ENCODE results near the gene DMRT1. TPM values are rescaled to one million over a fixed set of nuclear protein-coding genes. Genes with fewer than 3 reads are reported as not detected.

The DMRT1 gene
- total RNA-seq, 1 experiment from 2014 or later: not detected

- intact Hi-C loops (cut with micrococcal nuclease; ENCODE audit: unreplicated experiment) (no loop called here), in situ Hi-C loops (cut with HindIII; ENCODE audit: low pct_unique_long_range_greater_than_20kb, low sequenced_read_pairs) (no loop called here)
- H3K4me1 ChIP-seq (ENCODE audit: control insufficient read depth, insufficient read depth, low read length): no peaks in the 10 kb centered on the region
- no peaks in the 10 kb centered on the region for H3K9me3 ChIP-seq (ENCODE audit: control insufficient read depth, insufficient read depth, low read depth, low read length)
- no peaks in the 10 kb centered on the region for H3K27me3 ChIP-seq (ENCODE audit: control insufficient read depth, insufficient read depth, low read length)
- DNase-seq (ENCODE audit: low read depth, low spot score) (no peak), ATAC-seq (no peak)
- no peaks in the 10 kb centered on the region for H3K36me3 ChIP-seq (ENCODE audit: control insufficient read depth, insufficient read depth, low read length)
- H3K27ac ChIP-seq (ENCODE audit: low read length): no peak overlapping the region
- BruUV-seq (replicated peaks): no TSS peak
- CTCF ChIA-PET: no interaction called here
- POLR2A ChIA-PET: no interaction called here
- TF ChIP-seq POLR2AphosphoS5 (IDR thresholded peaks at IDR 0.05; ENCODE audit: low read depth, low read length) (no peak), SIN3A (IDR thresholded peaks at IDR 0.05; ENCODE audit: borderline replicate concordance, insufficient read depth, low read depth, low read length) (no peak), REST (IDR thresholded peaks at IDR 0.05; ENCODE audit: insufficient read depth in 1 of 2, low read depth in 2 of 2, low read length in 1 of 2) (no peak), TCF7L2 (IDR thresholded peaks at IDR 0.05; ENCODE audit: low read depth, low read length) (no peak), CTCF (IDR thresholded peaks at IDR 0.05) (no peak)
- H3K4me3 ChIP-seq (ENCODE audit: low read depth in 2 of 2, low read length in 2 of 2): no peak overlapping the region
Observed at GRCh38 chr9:967903-968641, 126.6 kb downstream of the DMRT1 start.

GRCh38 chr9:969310-970150, 128.0 kb downstream of the DMRT1 start:
- Histone ChIP-seq H3K36me3 (ENCODE audit: control insufficient read depth, insufficient read depth, low read length) (no peaks in the 10 kb centered on the region), H3K4me3 (ENCODE audit: low read depth in 2 of 2, low read length in 2 of 2) (no peak overlapping the region), H3K9me3 (ENCODE audit: control insufficient read depth, insufficient read depth, low read depth, low read length) (no peaks in the 10 kb centered on the region), H3K27me3 (ENCODE audit: control insufficient read depth, insufficient read depth, low read length) (no peaks in the 10 kb centered on the region), H3K4me1 (ENCODE audit: control insufficient read depth, insufficient read depth, low read length) (no peaks in the 10 kb centered on the region), H3K27ac (ENCODE audit: low read length) (no peak overlapping the region)
- ChIA-PET CTCF (no interaction called here), POLR2A (no interaction called here)
- DNase-seq (ENCODE audit: low read depth, low spot score) (no peak), ATAC-seq (no peak)
- in situ Hi-C loops (cut with HindIII; ENCODE audit: low pct_unique_long_range_greater_than_20kb, low sequenced_read_pairs): no loop called here
- BruUV-seq (replicated peaks): no TSS peak
- no peak for TF ChIP-seq POLR2AphosphoS5 (IDR thresholded peaks at IDR 0.05; ENCODE audit: low read depth, low read length)
- TF ChIP-seq SIN3A (IDR thresholded peaks at IDR 0.05; ENCODE audit: borderline replicate concordance, insufficient read depth, low read depth, low read length): no peak
- no peak for TF ChIP-seq CTCF (IDR thresholded peaks at IDR 0.05)
- TF ChIP-seq REST (IDR thresholded peaks at IDR 0.05; ENCODE audit: insufficient read depth in 1 of 2, low read depth in 2 of 2, low read length in 1 of 2): no peak
- TF ChIP-seq TCF7L2 (IDR thresholded peaks at IDR 0.05; ENCODE audit: low read depth, low read length): no peak
- intact Hi-C loops (cut with micrococcal nuclease; ENCODE audit: unreplicated experiment): no loop called here

Data from Panc1 (cell line).